HG02642 (cell line): Measurements from ENCODE around the gene IRX4.

Experiments used
- ATAC-seq: cut with Tn5 transposase; IDR thresholded peaks from one replicate; pipeline ENCODE4 v1.9.1; 2021; ENCODE audit warnings: mild to moderate bottlenecking; ENCODE audit not compliant: unreplicated experiment, poor library complexity

The IRX4 gene

DNA sequence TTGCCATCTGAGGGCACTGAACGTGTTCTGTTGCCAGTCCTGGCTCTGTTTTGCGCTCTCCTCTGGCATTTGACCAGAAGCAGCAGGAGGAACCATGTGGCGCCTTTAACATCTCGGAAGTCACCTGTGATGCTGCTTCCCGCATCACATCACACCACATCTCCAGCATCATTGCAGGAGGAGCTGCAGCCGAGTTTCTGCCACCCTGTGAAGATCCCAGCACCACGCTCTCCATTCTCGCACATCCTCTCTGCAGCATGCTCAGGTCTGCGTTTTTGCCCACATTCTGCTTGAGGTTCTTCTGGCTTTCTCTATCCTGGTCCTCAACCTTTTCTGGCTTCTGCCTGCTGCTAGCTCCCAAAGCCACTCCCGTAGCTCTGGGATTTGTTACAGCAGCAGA lies 11.0 kb upstream of the IRX4 start:
- no peak for ATAC-seq

- ATAC-seq, result no peak
Observed at GRCh38 chr5:1892685-1893445, 10.1 kb upstream of the IRX4 start.

DNA sequence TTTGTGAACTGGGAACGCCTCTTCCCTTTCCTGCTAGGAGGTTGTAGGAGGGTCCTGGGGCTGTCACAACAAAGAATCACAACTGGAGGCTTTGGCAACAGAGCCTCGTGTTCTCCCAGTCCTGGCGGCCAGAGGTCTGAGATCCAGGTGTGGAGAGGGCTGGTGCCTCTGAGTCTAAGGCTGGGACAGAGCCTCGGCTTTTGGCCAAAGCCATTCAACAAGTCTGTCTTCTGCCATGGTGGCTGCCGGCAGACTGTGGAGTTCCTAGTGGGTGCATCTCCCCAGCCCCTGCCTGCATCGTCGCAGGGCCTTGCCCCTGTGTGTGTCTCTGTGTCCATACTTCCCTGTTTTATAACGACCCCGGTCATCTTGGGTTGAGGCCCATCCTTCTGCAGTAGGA lies 9.5 kb upstream of the IRX4 start:
- ATAC-seq, result no peak

DNA sequence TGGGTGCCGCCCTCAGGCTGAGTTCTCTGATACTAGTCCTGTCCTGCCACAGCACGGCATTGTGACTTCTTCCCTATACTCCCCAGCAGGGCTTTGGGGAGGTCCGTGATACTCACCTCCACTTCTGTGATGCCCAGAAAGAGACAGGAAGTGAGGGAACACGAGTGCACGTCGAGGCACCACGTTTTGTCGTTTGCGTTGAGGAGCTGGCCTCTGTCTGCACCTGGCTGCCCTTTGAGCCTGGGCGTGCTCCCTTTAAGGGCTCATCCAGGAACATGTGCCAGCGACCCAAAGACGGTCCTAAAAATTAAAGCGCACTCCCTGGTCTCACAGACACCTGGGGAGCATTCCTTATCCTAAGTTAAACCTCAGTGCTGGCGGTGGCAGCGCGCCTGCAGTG lies 8.7 kb upstream of the IRX4 start:
- no peak for ATAC-seq

- ATAC-seq, result no peak
Observed at GRCh38 chr5:1890296-1890695, 7.6 kb upstream of the IRX4 start.

DNA sequence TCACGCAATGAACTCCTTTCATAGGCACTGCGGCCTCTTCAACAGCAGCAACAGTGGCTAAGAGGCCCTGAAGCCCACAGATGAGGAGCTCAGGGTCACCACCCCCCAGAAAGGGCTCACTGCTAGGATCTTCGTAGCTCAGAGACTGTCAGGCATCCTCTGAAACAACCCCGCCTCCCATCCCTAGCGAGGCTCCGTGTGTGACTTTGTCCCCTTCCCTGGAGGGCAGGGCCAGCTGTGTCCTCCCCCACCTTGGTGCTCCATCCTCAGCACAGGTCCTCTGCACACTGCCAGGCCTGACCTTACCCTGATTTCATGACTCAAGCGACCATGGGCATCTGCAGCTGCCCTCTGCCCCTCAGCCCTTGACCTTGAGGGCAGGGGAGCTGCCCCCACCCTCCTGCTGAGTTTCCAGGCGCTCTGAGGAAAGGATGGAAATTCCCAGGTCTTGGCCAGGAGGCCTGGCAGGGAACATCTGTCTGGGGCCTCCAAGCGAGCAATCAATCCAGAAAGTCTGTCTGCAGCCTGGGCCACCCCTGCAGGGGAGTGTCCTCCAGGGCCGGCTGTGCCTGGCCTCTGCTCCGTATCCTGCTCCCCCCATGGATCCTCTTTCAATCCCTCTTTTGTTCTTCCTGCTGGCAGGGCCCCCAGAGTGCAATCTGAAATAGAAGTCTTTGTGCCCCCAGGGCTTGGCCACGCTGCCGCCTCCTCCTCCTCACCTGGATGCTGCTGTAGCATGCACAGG lies 6.8 kb upstream of the IRX4 start:
- ATAC-seq, result no peak

DNA sequence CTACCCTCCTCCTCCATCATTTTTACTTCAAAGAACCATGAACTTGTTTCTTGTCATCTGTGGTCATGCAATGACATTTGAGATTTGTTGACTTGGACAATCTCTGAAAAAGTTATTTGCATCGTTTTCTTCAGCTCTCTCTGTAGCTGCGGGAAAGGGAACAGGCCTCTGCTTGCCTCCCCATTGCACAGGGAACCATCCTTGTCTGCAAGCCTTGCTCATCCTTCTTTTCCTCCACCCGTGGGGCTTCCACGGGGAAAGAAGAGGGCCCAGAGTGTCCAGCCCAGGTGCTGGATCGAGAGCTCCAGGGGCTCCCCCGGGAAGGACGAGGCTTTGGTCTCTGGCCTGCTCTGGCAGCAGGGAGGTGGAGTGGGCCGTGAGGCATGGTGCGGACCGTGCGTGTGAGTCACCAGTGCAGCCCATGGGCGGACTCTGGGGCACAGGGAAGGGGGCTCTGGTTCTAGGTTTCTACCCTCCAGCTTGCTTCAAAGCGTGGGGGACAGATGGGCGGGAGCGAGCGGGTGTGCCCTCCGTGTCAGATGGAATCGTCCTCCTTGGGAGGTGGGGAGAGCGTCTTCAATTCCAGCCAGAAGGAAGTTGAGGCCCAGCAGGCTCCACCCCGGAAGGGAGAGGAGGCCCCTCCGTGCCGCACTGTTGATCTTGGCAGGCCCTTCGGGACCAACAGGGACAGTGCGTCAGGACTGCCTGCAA lies 6.0 kb upstream of the IRX4 start:
- no peak for ATAC-seq

DNA sequence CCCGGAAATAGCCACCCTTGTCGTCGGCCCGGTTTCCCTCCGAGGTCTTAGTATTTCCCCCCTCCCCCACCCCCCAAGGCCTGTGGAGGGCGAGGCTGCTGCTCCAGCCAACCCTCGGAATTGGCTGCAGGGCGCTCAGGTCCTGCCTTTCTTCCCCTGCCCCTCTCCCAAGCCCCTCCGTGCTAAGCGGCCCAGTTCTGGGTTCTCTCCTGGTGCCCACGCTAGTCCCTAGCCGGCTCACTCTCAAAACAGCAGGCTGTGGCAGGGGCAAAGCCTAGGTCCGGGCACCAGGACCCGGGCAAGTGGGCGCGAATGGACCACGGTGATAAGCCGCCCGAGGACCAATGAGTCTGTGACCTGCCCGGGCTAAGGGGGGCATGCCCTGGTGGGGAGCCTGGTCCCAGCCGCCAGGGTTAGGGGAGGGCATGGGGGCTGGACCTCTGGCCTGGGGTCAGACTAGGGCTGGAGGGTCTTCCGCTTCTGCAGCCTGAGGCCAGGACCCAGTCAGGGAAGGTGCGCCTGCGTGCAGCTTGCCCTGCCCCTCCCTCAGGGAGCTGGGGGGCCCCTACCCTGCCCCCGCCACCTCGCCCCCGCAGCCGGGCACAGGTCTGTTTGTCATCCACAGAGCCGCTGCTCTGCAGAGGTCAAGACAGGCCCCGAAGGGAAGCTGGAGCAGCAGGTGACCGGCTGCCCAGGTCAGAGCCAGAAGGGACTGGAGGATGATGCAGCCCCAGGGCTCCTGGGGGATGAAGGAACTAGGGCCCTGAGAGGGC lies 5.0 kb upstream of the IRX4 start:
- no peak for ATAC-seq

DNA sequence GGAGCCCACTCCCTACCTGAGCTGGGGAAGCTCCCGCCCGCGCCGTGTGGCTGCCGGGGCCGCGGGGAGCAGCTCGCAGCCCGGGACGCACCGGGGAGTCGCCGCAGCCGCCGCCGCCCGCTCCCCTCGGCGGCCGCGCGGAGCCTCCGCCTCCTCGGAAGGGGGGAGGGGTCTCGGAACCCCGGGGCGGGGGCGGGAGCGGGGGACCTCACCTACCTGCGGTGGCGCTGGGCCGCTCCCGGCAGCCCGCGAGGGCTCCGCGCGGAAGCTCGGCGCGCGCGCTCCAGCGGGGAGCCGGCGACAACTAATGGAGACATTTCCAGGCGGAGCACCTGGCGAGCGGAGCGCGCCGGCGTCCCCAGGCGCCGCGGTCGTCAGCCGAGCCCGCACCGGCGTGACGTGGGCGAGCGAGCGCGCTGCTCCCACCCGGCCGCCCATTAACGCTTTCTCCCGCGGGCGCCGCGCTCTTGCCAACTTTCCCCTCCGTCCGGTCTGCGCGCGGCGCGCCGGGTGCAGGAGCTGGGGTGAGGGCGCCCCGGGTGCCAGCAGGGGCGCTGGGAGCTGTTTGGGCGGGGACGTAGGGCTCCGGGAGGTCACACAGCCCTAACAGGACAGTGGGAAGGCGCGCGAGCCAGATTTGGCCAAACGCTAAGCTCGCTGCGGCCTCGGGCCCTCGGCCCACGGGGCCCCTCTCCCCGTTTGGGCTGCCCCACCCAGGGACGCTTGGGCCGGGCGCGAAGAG lies 4.3 kb upstream of the IRX4 start:
- no peak for ATAC-seq

DNA sequence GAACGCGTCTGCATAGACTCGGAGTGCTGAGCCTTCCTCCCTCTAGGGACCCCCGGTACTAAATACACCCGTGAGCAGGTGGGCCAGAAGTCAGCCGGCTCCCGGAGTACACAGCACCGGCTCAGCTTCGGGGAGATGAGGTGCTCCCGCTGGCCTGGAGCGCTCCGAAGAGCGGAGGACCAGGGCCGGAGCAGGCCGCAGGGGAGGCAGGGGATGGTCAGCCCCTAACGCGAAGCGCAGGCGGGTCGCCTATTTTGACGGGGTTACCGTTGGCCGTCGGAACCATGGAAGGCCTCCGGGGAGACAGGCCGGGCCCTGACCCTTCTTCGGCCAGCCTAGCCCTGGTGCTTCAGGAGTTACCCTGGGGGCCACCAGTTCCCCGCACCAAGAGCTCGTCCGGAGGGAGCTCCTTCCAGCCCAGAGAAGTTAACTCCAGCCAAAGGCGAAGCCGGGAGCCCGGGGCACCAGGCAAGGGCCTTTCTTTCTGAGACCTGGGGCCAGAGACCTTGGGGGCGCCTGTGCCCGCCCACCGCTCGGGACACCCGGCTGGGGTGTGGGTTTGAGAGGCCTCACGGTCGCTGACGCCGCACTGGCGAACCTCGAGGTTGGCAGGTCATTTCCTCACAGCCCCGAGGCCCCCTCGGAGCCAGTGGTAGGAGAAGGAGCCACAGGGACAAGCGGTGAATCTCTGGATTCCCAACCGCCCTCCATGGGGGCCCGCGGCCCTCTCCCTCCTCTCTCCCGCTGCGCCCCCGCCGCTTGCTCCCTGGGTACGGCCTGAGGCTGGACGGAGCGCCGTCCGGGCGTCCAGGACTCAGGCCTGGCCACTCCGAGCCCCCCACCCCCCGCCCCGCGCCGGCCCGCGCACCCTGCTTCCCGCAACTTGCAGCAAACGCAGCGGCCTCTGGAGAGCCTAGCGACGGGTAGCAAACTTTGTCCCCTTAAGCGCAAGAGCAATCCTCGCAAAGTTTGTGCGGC lies 3.4 kb upstream of the IRX4 start:
- no peak for ATAC-seq

GRCh38 chr5:1885404-1885755 lies 2.7 kb upstream of the IRX4 start:
- no peak for ATAC-seq

GRCh38 chr5:1884678-1885403 lies 2.1 kb upstream of the IRX4 start:
- ATAC-seq, result no peak

GRCh38 chr5:1883925-1884677 lies 1.4 kb upstream of the IRX4 start:
- ATAC-seq, result no peak

- ATAC-seq, result no peak
Observed at GRCh38 chr5:1883120-1883924, 597 bp upstream of the IRX4 start.

- no peak for ATAC-seq
Observed at GRCh38 chr5:1881731-1882336, 891 bp downstream of the IRX4 start.

GRCh38 chr5:1881098-1881572 lies 1.6 kb downstream of the IRX4 start:
- no peak for ATAC-seq
